Tibial artery (tissue), 4 donors: ENCODE results near the gene PALLD.

Experiments
- DNase-seq, 2 donors: peaks; one replicate each; pipeline ENCODE4 v3.0.0-alpha.2; 2019
- H3K27ac ChIP-seq, 2 donors: fragments of 200-600 bp; sonication (generic) in 1 of 2; 1 replicate in 1 of 2; 2 replicates in 1 of 2; pipeline ENCODE4 v1.5.1; 2018 to 2019; ENCODE audit warnings: mild to moderate bottlenecking in 1 of 2
- H3K27me3 ChIP-seq, 2 donors: fragments of 200-600 bp; sonication (generic) in 1 of 2; one replicate each; pipeline versions ENCODE4 v1.5.1 to v1.6.0; 2016 to 2019
- H3K36me3 ChIP-seq, 3 donors: fragments of 200-600 bp; sonication (generic) in 2 of 3; one replicate each; pipeline ENCODE4 v1.5.1; 2016 to 2019; ENCODE audit warnings: mild to moderate bottlenecking in 2 of 3
- H3K4me1 ChIP-seq, 4 donors: fragments of 200-600 bp; sonication (generic) in 2 of 4; 1 replicate in 3 of 4; 2 replicates in 1 of 4; pipeline ENCODE4 v1.5.1; 2016 to 2019
- H3K4me3 ChIP-seq, 2 donors: fragments of 200-600 bp; sonication (generic) in 1 of 2; 1 replicate in 1 of 2; 2 replicates in 1 of 2; pipeline ENCODE4 v1.5.1; 2018 to 2019; ENCODE audit warnings: mild to moderate bottlenecking in 2 of 2
- H3K9me3 ChIP-seq, 3 donors: fragments of 200-600 bp; sonication (generic) in 1 of 3; one replicate each; pipeline ENCODE4 v1.5.1; 2016 to 2019
- intact Hi-C: fragments of 100-400 bp; cut with DNase I; formaldehyde crosslinking; loops from one replicate; pipeline ENCODE4 v1.15.0; 2023; ENCODE audit warnings: low total_unique reads
- TF ChIP-seq, protein P1 (sequence below), 2 experiments: fragments of 200-600 bp in 1 of 2; fragments of 450-650 bp in 1 of 2; IDR thresholded peaks; one replicate each; pipeline ENCODE4 v1.5.1; 2017 to 2019; ENCODE audit warnings: antibody characterized with exemption in 2 of 2, mild to moderate bottlenecking in 1 of 2, moderate library complexity in 1 of 2

The PALLD gene

DNA sequence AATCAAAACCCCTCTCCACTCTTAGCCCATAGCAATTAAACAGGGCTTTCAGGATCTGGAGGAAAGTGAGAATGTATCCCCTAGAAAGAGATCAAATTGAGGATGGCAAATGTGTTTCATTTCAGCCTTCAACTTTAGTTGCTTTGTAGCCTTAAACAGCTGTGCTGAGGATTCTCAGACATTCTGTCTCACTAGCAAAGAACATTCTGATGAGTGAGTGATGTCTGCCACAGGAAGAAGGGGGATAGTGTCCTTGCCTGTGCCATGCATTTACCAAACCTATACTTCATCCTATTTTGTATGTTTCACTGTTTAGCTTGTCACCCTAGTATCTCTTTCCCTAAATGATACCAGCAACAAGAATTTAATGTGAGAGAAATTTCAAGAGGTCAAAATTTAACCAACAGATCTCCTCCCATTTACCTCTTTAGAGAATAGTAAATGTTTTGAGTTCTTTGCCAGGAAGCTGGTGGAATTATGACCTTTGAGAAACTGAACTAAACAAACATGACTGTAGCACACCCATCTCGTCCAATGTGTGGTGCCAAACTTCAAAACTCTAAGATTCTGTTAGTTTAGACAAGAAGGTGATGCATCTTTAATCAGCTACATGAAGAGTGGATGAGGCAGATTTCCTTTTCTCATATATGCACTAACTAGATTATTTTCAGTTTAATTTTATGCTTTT is 165.6 kb downstream of the PALLD start:
- H3K27me3 ChIP-seq, result no peaks in the 10 kb centered on the region
- no peaks in the 10 kb centered on the region for H3K9me3 ChIP-seq
- peaks cover 0 to 16% (median under 1%) of the 10 kb centered on the region in 4 donors for H3K4me1 ChIP-seq
- TF ChIP-seq, protein P1, sequence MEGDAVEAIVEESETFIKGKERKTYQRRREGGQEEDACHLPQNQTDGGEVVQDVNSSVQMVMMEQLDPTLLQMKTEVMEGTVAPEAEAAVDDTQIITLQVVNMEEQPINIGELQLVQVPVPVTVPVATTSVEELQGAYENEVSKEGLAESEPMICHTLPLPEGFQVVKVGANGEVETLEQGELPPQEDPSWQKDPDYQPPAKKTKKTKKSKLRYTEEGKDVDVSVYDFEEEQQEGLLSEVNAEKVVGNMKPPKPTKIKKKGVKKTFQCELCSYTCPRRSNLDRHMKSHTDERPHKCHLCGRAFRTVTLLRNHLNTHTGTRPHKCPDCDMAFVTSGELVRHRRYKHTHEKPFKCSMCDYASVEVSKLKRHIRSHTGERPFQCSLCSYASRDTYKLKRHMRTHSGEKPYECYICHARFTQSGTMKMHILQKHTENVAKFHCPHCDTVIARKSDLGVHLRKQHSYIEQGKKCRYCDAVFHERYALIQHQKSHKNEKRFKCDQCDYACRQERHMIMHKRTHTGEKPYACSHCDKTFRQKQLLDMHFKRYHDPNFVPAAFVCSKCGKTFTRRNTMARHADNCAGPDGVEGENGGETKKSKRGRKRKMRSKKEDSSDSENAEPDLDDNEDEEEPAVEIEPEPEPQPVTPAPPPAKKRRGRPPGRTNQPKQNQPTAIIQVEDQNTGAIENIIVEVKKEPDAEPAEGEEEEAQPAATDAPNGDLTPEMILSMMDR (IDR thresholded peaks at IDR 0.05), result no peak
- DNase-seq, result no peak
- H3K27ac ChIP-seq, result no peak overlapping the region
- H3K36me3 ChIP-seq, result no peaks in the 10 kb centered on the region
- H3K4me3 ChIP-seq, result no peak overlapping the region
- intact Hi-C loops, result no loop called here

- Histone ChIP-seq H3K27ac (no peak overlapping the region), H3K27me3 (no peaks in the 10 kb centered on the region), H3K9me3 (no peaks in the 10 kb centered on the region), H3K4me1 (peaks cover 0 to 20% (median 0%) of the 10 kb centered on the region in 4 donors), H3K36me3 (no peaks in the 10 kb centered on the region), H3K4me3 (no peak overlapping the region)
- TF ChIP-seq, protein P1 (IDR thresholded peaks at IDR 0.05), result no peak
- no peak for DNase-seq
- intact Hi-C loops, result no loop called here
Measured at GRCh38 chr4:168664242-168664891, 167.5 kb downstream of the PALLD start.

- H3K27ac ChIP-seq, result no peak overlapping the region
- no peaks in the 10 kb centered on the region for H3K36me3 ChIP-seq
- intact Hi-C loops, result no loop called here
- no peak overlapping the region for H3K4me3 ChIP-seq
- peaks cover 0 to 20% (median 0%) of the 10 kb centered on the region in 4 donors for H3K4me1 ChIP-seq
- H3K27me3 ChIP-seq, result no peaks in the 10 kb centered on the region
- TF ChIP-seq, protein P1 (IDR thresholded peaks at IDR 0.05), result no peak
- DNase-seq, result no peak
- H3K9me3 ChIP-seq, result no peaks in the 10 kb centered on the region
Measured at GRCh38 chr4:168666531-168666930, 169.7 kb downstream of the PALLD start.

DNA sequence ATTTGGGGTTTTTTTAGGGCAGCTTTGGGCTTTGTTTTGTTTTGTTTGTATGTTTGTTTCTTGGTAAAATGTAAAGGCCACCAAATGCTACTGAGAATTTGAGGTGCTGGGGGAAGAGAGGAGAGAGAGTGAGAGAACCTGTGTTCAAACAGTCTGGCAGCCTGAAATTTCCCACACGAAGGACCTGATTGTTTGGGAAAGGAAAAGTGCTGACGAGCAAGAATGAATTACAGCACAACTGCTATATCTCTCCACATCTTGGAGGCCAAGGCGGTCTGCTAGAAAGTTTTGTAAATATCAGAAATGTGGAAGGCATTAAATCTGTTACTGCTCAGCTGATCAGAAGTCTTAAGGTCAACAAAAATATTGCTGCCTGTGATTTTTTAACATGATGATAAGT is 170.5 kb downstream of the PALLD start:
- no peaks in the 10 kb centered on the region for H3K27me3 ChIP-seq
- no peak overlapping the region for H3K27ac ChIP-seq
- no peaks in the 10 kb centered on the region for H3K36me3 ChIP-seq
- DNase-seq, result no peak
- H3K9me3 ChIP-seq, result no peaks in the 10 kb centered on the region
- intact Hi-C loops, result no loop called here
- no peak overlapping the region for H3K4me3 ChIP-seq
- TF ChIP-seq, protein P1 (IDR thresholded peaks at IDR 0.05), result no peak
- peaks cover 0 to 20% (median 0%) of the 10 kb centered on the region in 4 donors for H3K4me1 ChIP-seq

DNA sequence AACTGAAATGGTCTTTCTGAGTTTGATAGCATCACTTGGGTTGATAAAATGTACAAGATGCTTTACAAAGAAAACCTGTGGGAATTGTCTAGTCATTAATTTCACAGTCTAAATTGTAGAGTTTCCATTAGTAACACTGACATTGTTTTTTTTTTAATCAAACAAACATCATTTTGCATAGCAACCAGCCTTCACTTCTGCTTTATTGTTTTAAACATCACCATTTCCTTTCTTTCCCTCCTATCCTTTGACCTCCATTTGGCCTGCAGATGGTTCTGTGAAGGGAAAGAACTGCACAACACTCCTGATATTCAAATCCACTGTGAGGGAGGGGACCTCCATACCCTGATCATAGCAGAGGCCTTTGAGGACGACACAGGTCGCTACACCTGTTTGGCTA is 171.1 kb downstream of the PALLD start:
- Histone ChIP-seq H3K36me3 (no peaks in the 10 kb centered on the region), H3K9me3 (no peaks in the 10 kb centered on the region), H3K27ac (no peak overlapping the region), H3K4me3 (no peak overlapping the region), H3K4me1 (peaks cover 0 to 16% (median 0%) of the 10 kb centered on the region in 4 donors), H3K27me3 (no peaks in the 10 kb centered on the region)
- intact Hi-C loops, result no loop called here
- TF ChIP-seq, protein P1 (IDR thresholded peaks at IDR 0.05), result no peak
- DNase-seq, result no peak
